Ishikawa (cell line): ENCODE data around the gene ARHGAP12.

Experiments
- MAX ChIP-seq: IDR thresholded peaks from 2 replicates; pipeline ENCODE4 v1.6.1; 2012
- ZBTB7A ChIP-seq: IDR thresholded peaks from 2 replicates; pipeline ENCODE4 v1.6.1; 2012; ENCODE audit warnings: low read depth

- TF ChIP-seq ZBTB7A (no peak), MAX (no peak)
These were observed 97.7 kb downstream of the ARHGAP12 start for GRCh38 chr10:31830887-31831286.
